NB4 (cell line): ENCODE results near the gene SLC16A12.
A peak's percentile ranks its signal among the peaks of the same experiment; 100 is the strongest.

Experiments
- DNase-seq: peaks from one replicate; pipeline ENCODE4 v3.0.0; 2010; ENCODE audit warnings: low read depth
- H3K4me3 ChIP-seq: one replicate; pipeline ENCODE4 v1.5.1; 2011; ENCODE audit warnings: mild to moderate bottlenecking, low read depth, low read length, moderate library complexity
- CTCF ChIP-seq: IDR thresholded peaks from one replicate; pipeline ENCODE4 v1.5.1; 2012; ENCODE audit warnings: low read depth, low read length
- MAX ChIP-seq: IDR thresholded peaks from 2 replicates; pipeline ENCODE4 v1.6.1; 2011; ENCODE audit warnings: low read depth, low read length
- MYC ChIP-seq: IDR thresholded peaks from 2 replicates; pipeline ENCODE4 v1.6.1; 2011; ENCODE audit warnings: low read depth, low read length
- POLR2A ChIP-seq: IDR thresholded peaks from 2 replicates; pipeline ENCODE4 v1.6.1; 2011; ENCODE audit warnings: mild to moderate bottlenecking; ENCODE audit not compliant: insufficient read length; ENCODE audit errors: extremely low read depth

The SLC16A12 gene

GRCh38 chr10:89479771-89480446 is 55.5 kb downstream of the SLC16A12 start:
- H3K4me3 ChIP-seq = no peak overlapping the region
- no peak for DNase-seq
- no peak for TF ChIP-seq POLR2A
- TF ChIP-seq CTCF = no peak
- TF ChIP-seq MYC = no peak
- no peak for TF ChIP-seq MAX

GRCh38 chr10:89478739-89479654 is 56.4 kb downstream of the SLC16A12 start:
- no peak for DNase-seq
- TF ChIP-seq CTCF = no peak
- no peak for TF ChIP-seq MAX
- no peak for TF ChIP-seq MYC
- no peak for TF ChIP-seq POLR2A
- no peak overlapping the region for H3K4me3 ChIP-seq

GRCh38 chr10:89478085-89478738 is 57.2 kb downstream of the SLC16A12 start:
- no peak overlapping the region for H3K4me3 ChIP-seq
- TF ChIP-seq MYC = no peak
- no peak for TF ChIP-seq POLR2A
- TF ChIP-seq MAX = no peak
- no peak for TF ChIP-seq CTCF
- DNase-seq = peak; percentile 8

- no peak overlapping the region for H3K4me3 ChIP-seq
- TF ChIP-seq MYC (no peak), POLR2A (no peak), CTCF (no peak), MAX (no peak)
- no peak for DNase-seq
These were observed 59.2 kb downstream of the SLC16A12 start for GRCh38 chr10:89476150-89476549.

- H3K4me3 ChIP-seq = no peak overlapping the region
- no peak for TF ChIP-seq MAX
- no peak for TF ChIP-seq MYC
- no peak for TF ChIP-seq POLR2A
- no peak for TF ChIP-seq CTCF
- DNase-seq = no peak
These were observed 59.8 kb downstream of the SLC16A12 start for GRCh38 chr10:89475591-89475998.
